HepG2 (cell line): ENCODE measurements around the gene TMED3. TPM values are rescaled to one million over a fixed set of nuclear protein-coding genes. Genes with fewer than 3 reads are reported as not detected.

ENCODE experiments used
- DZIP1 ChIP-seq: sonication (generic); formaldehyde crosslinking; IDR thresholded peaks from 2 replicates; pipeline ENCODE4 v1.5.0; 2020; ENCODE audit warnings: mild to moderate bottlenecking, missing genetic modification reagents
- E2F1 ChIP-seq: sonication (generic); formaldehyde crosslinking; IDR thresholded peaks from 2 replicates; pipeline ENCODE4 v1.5.0; 2020; ENCODE audit warnings: missing genetic modification reagents
- HNF4G ChIP-seq, 2 experiments: sonication (generic) in 1 of 2; formaldehyde crosslinking in 1 of 2; IDR thresholded peaks; 2 replicates each; pipeline versions ENCODE4 v1.4.0 to v1.6.1; 2011 to 2020; ENCODE audit warnings: borderline replicate concordance in 2 of 2, low read depth in 2 of 2, mild to moderate bottlenecking in 2 of 2, low read length in 1 of 2, missing genetic modification reagents in 1 of 2, moderate library complexity in 1 of 2
- MEIS1 ChIP-seq: sonication (generic); formaldehyde crosslinking; IDR thresholded peaks from 2 replicates; pipeline ENCODE4 v1.9.0; 2021; ENCODE audit warnings: mild to moderate bottlenecking, missing genetic modification reagents, moderate library complexity, borderline replicate concordance
- NFE2L2 ChIP-seq: fragments of 150-350 bp; IDR thresholded peaks from 2 replicates; pipeline ENCODE4 v1.6.1; 2014; ENCODE audit warnings: low read length
- NFRKB ChIP-seq: fragments of 450-650 bp; IDR thresholded peaks from 2 replicates; pipeline ENCODE4 v1.6.1; 2017
- RBFOX2 ChIP-seq: fragments of 200-400 bp; formaldehyde crosslinking; IDR thresholded peaks from 2 replicates; pipeline ENCODE4 v1.6.1; 2017; ENCODE audit warnings: low read depth, mild to moderate bottlenecking, low read length
- REPIN1 ChIP-seq: sonication (generic); formaldehyde crosslinking; IDR thresholded peaks from 2 replicates; pipeline ENCODE4 v1.8.0; 2022; ENCODE audit warnings: missing genetic modification reagents, low read depth, mild to moderate bottlenecking, borderline replicate concordance
- SALL1 ChIP-seq: sonication (generic); formaldehyde crosslinking; IDR thresholded peaks from 2 replicates; pipeline ENCODE4 v1.8.0; 2022; ENCODE audit warnings: mild to moderate bottlenecking, missing genetic modification reagents
- SNAPC2 ChIP-seq: sonication (generic); formaldehyde crosslinking; IDR thresholded peaks from 2 replicates; pipeline ENCODE4 v1.8.1; 2022; ENCODE audit warnings: mild to moderate bottlenecking, missing genetic modification reagents
- TFE3 ChIP-seq: IDR thresholded peaks from 2 replicates; pipeline ENCODE4 v1.6.1; 2016
- THAP9 ChIP-seq: sonication (generic); formaldehyde crosslinking; IDR thresholded peaks from 2 replicates; pipeline ENCODE4; 2020; ENCODE audit warnings: missing genetic modification reagents, mild to moderate bottlenecking, borderline replicate concordance
- ZKSCAN1 ChIP-seq: fragments of 150-350 bp; IDR thresholded peaks from 2 replicates; pipeline ENCODE4 v1.6.1; 2014; ENCODE audit warnings: low read length
- ZMYM4 ChIP-seq: sonication (generic); formaldehyde crosslinking; IDR thresholded peaks from 2 replicates; pipeline ENCODE4 v1.8.1; 2023; ENCODE audit warnings: mild to moderate bottlenecking, missing genetic modification reagents
- ZNF33A ChIP-seq: sonication (generic); formaldehyde crosslinking; IDR thresholded peaks from 2 replicates; pipeline ENCODE4 v1.5.1; 2020; ENCODE audit warnings: missing genetic modification reagents, mild to moderate bottlenecking, moderate library complexity, borderline replicate concordance
- ZNF552 ChIP-seq: sonication (generic); formaldehyde crosslinking; IDR thresholded peaks from 2 replicates; pipeline ENCODE4 v1.9.0; 2022; ENCODE audit warnings: missing genetic modification reagents, mild to moderate bottlenecking, borderline replicate concordance
- ZNF749 ChIP-seq: sonication (generic); formaldehyde crosslinking; IDR thresholded peaks from 2 replicates; pipeline ENCODE4 v1.8.0; 2022; ENCODE audit warnings: mild to moderate bottlenecking, missing genetic modification reagents, moderate library complexity, borderline replicate concordance
- polyA plus RNA-seq, 8 experiments: library from polyadenylated mRNA; depleted of rRNA in 3 of 8; stranded (reverse) in 7 of 8; unstranded in 1 of 8; fragments of >200 nt; fragmentation: Illumina TruSeq in 4 of 8; extraction: Trizol in 4 of 8; gene quantifications; 2 replicates each; pipeline versions ENCODE4 v1.2.1 to v1.2.3, GENCODE V29; 2011 to 2016; ENCODE audit warnings: low read depth in 4 of 8, missing spikeins in 1 of 8, mixed read lengths in 1 of 8; ENCODE audit not compliant: insufficient read depth in 1 of 8
- total RNA-seq, 5 experiments: library from RNA; depleted of rRNA; stranded (reverse); fragments of >200 nt; fragmentation: Illumina TruSeq; extraction: Trizol; gene quantifications; 2 replicates each; pipeline ENCODE4 v1.2.3, GENCODE V29; 2016; ENCODE audit warnings: low read depth in 1 of 5

Gene TMED3
- total and polyA plus RNA-seq, 2 of the 13 experiments (the other 11 are each of a cell fraction or from before 2014, with no cell fraction given), result 125 to 155 TPM

GRCh38 chr15:79310985-79311900 lies at the start of gene TMED3 (continued):
- TF ChIP-seq E2F1 (CRISPR knock-in tag) (no peak), RBFOX2 (peak; percentile 93), ZMYM4 (peak; percentile 46; the same call in 1 of the 2 replicates), ZNF552 (CRISPR knock-in tag) (no peak), ZKSCAN1 (no peak), NFE2L2 (no peak), THAP9 (peak; percentile 85), DZIP1 (CRISPR knock-in tag) (peak; percentile 25; the same call in 1 of the 2 replicates), TFE3 (CRISPR knock-in tag) (no peak; the same call in 1 of the 2 replicates), REPIN1 (peak; percentile 87; the same call in 1 of the 2 replicates), NFRKB (no peak), MEIS1 (peak; percentile 83), ZNF33A (CRISPR knock-in tag) (no peak), SALL1 (CRISPR knock-in tag) (peak; percentile 85), ZNF749 (CRISPR knock-in tag) (no peak), SNAPC2 (CRISPR knock-in tag) (no peak), HNF4G (IDR thresholded peaks at IDR 0.05; ENCODE audit: borderline replicate concordance, low read depth, low read length) (no peak), HNF4G (CRISPR knock-in tag; IDR thresholded peaks at IDR 0.05; ENCODE audit: borderline replicate concordance, low read depth) (peak; percentile 32; the same call in 1 of the 2 replicates)
